ENCODE measurements around the gene TMEM245. TPM values are rescaled to one million over a fixed set of nuclear protein-coding genes. Genes with fewer than 3 reads are reported as not detected.

TMEM245 gene
- polyA plus RNA-seq, 2 of the 4 experiments (the other 2 are of a cell fraction) = 44.9 to 88.9 TPM

- TF ChIP-seq PBX3 (IDR thresholded peaks at IDR 0.05) (no peak), NFE2L2 (conservative IDR thresholded peaks at IDR 0.05; ENCODE audit: low read length) (no peak)
Measured at GRCh38 chr9:108967916-108968315, 151.8 kb downstream of the TMEM245 start (continued).

Small RNAs within 50 kb of the gene (small RNA-seq; reads per million reads assigned to genes)
- gene MIR32 (0.66 to 291 (median 165) reads per million in 6 experiments), gene RF00019 (0 reads per million in 6 experiments)

Other genes with a start within 250 kb of the TMEM245 start
- 35.8 and 48.9 TPM in 2 replicates for gene ELP1, start 185.8 kb downstream of the TMEM245 start, polyA plus RNA-seq (2011; rRNA removed)
- 25.4 to 26.3 TPM (median 26.1 TPM) in 3 replicates for gene ELP1, start 185.8 kb downstream of the TMEM245 start, polyA plus RNA-seq (2017; fragmentation: RNase III; extraction: RNeasy Plus Mini Kit Qiagen cat#74134 plus additional on column Dnase treatment)
- 34.3 and 38.2 TPM in 2 replicates for gene ABITRAM, start 185.5 kb downstream of the TMEM245 start, polyA plus RNA-seq (2011; rRNA removed)
- gene ABITRAM, start 185.5 kb downstream of the TMEM245 start, polyA plus RNA-seq (2017; fragmentation: RNase III; extraction: RNeasy Plus Mini Kit Qiagen cat#74134 plus additional on column Dnase treatment) = 18.7 to 21.6 TPM (median 19.3 TPM) in 3 replicates
- gene CTNNAL1, start 106.4 kb downstream of the TMEM245 start, polyA plus RNA-seq (2011; rRNA removed) = 42.5 and 63.6 TPM in 2 replicates
- gene CTNNAL1, start 106.4 kb downstream of the TMEM245 start, polyA plus RNA-seq (2017; fragmentation: RNase III; extraction: RNeasy Plus Mini Kit Qiagen cat#74134 plus additional on column Dnase treatment) = 43.8 to 61.3 TPM (median 48.8 TPM) in 3 replicates
- 1.5 TPM in 2 replicates for gene FRRS1L, start 47.3 kb upstream of the TMEM245 start, polyA plus RNA-seq (2011; rRNA removed)
- gene FRRS1L, start 47.3 kb upstream of the TMEM245 start, polyA plus RNA-seq (2017; fragmentation: RNase III; extraction: RNeasy Plus Mini Kit Qiagen cat#74134 plus additional on column Dnase treatment) = 0.42 to 0.59 TPM (median 0.54 TPM) in 3 replicates
- gene EPB41L4B, start 201.1 kb upstream of the TMEM245 start, polyA plus RNA-seq (2011; rRNA removed) = 18.6 and 22.0 TPM in 2 replicates
- 7.9 to 8.0 TPM (median 7.9 TPM) in 3 replicates for gene EPB41L4B, start 201.1 kb upstream of the TMEM245 start, polyA plus RNA-seq (2017; fragmentation: RNase III; extraction: RNeasy Plus Mini Kit Qiagen cat#74134 plus additional on column Dnase treatment)